22Rv1 (cell line): ENCODE results near the gene TDP1.

Experiments used
- ZFX ChIP-seq: fragments of 450-650 bp; IDR thresholded peaks from 2 replicates; pipeline ENCODE4 v1.6.1; 2017; ENCODE audit warnings: antibody characterized with exemption, borderline replicate concordance
- TF ChIP-seq, protein P1 (sequence below): fragments of 450-650 bp; IDR thresholded peaks from 2 replicates; pipeline ENCODE4 v1.5.1; 2017; ENCODE audit warnings: mild to moderate bottlenecking

DNA sequence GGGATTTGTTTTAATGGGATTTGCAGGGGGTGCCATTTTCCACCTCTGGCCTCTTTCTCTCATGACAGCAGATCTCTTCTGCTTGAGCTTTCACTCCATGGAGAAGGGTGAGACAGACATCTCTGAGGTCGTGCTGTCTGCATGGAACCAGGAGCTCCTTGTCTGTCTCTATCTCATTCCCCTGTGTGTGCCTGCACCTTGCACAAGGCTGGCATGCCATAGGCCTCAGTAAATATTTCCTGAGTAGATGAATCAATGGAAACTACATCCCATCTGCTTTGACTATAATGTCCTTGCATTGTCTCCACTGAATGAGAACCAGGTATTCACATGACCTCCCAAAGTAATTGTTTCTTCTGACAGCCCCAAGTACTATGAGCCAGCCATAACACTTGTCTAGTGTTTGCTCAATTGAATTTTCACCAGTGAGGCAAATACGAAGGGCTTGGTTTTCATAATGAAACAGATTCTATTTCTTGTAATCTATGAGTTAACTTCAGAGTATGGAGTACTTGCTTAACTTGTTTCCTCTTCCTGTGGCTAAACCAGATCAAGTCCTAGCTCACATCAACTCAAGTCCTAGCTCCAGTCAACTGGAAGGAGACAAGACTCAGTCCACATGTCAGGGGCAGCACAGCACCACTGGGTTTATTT lies 138.3 kb downstream of the TDP1 start:
- TF ChIP-seq, protein P1, sequence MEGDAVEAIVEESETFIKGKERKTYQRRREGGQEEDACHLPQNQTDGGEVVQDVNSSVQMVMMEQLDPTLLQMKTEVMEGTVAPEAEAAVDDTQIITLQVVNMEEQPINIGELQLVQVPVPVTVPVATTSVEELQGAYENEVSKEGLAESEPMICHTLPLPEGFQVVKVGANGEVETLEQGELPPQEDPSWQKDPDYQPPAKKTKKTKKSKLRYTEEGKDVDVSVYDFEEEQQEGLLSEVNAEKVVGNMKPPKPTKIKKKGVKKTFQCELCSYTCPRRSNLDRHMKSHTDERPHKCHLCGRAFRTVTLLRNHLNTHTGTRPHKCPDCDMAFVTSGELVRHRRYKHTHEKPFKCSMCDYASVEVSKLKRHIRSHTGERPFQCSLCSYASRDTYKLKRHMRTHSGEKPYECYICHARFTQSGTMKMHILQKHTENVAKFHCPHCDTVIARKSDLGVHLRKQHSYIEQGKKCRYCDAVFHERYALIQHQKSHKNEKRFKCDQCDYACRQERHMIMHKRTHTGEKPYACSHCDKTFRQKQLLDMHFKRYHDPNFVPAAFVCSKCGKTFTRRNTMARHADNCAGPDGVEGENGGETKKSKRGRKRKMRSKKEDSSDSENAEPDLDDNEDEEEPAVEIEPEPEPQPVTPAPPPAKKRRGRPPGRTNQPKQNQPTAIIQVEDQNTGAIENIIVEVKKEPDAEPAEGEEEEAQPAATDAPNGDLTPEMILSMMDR, result no peak
- TF ChIP-seq ZFX, result no peak
